HEK293 (cell line): ENCODE data around the gene CNGA2.

ENCODE experiments used
- CTCF ChIP-seq: fragments of 450-650 bp; formaldehyde crosslinking; IDR thresholded peaks from 2 replicates; pipeline ENCODE4 v1.5.1; 2016; ENCODE audit warnings: missing biosample characterization, missing genetic modification characterization
- GLIS1 ChIP-seq: fragments of 450-650 bp; formaldehyde crosslinking; IDR thresholded peaks from 2 replicates; pipeline ENCODE4 v1.5.1; 2016; ENCODE audit warnings: missing biosample characterization, missing genetic modification characterization
- ZNF174 ChIP-seq: fragments of 450-650 bp; formaldehyde crosslinking; IDR thresholded peaks from 2 replicates; pipeline ENCODE4 v1.5.0; 2017; ENCODE audit warnings: missing biosample characterization, mild to moderate bottlenecking, missing genetic modification characterization
- ZNF175 ChIP-seq: fragments of 450-650 bp; formaldehyde crosslinking; IDR thresholded peaks from 2 replicates; pipeline ENCODE4 v1.5.1; 2016; ENCODE audit warnings: missing biosample characterization, missing genetic modification characterization
- ZNF37A ChIP-seq: fragments of 450-650 bp; IDR thresholded peaks from 2 replicates; pipeline ENCODE4 v1.5.1; 2018; ENCODE audit warnings: missing biosample characterization, missing genetic modification characterization
- ZNF404 ChIP-seq: fragments of 450-650 bp; formaldehyde crosslinking; IDR thresholded peaks from 2 replicates; pipeline ENCODE4 v1.5.1; 2017; ENCODE audit warnings: missing biosample characterization, missing genetic modification characterization
- ZNF707 ChIP-seq: fragments of 450-650 bp; formaldehyde crosslinking; IDR thresholded peaks from 2 replicates; pipeline ENCODE4 v1.5.1; 2016; ENCODE audit warnings: missing biosample characterization, missing genetic modification characterization
- ZNF76 ChIP-seq: fragments of 450-650 bp; formaldehyde crosslinking; IDR thresholded peaks from 2 replicates; pipeline ENCODE4; 2016; ENCODE audit warnings: low read depth, missing biosample characterization, missing genetic modification characterization, borderline replicate concordance

- TF ChIP-seq ZNF707 (tag by site-specific recombination) (no peak), CTCF (tag by site-specific recombination) (no peak), ZNF37A (tag by site-specific recombination) (no peak), ZNF175 (tag by site-specific recombination) (no peak), ZNF174 (tag by site-specific recombination) (no peak), GLIS1 (tag by site-specific recombination) (no peak), ZNF76 (no peak), ZNF404 (tag by site-specific recombination) (no peak)
Measured at GRCh38 chrX:151780621-151781020, 46.1 kb downstream of the CNGA2 start.
